GM18520 (cell line): Measurements from ENCODE around the gene APBA2.

Source experiments
- ATAC-seq: cut with Tn5 transposase; IDR thresholded peaks from one replicate; pipeline ENCODE4 v1.9.1; 2021; ENCODE audit not compliant: unreplicated experiment

Gene APBA2

DNA sequence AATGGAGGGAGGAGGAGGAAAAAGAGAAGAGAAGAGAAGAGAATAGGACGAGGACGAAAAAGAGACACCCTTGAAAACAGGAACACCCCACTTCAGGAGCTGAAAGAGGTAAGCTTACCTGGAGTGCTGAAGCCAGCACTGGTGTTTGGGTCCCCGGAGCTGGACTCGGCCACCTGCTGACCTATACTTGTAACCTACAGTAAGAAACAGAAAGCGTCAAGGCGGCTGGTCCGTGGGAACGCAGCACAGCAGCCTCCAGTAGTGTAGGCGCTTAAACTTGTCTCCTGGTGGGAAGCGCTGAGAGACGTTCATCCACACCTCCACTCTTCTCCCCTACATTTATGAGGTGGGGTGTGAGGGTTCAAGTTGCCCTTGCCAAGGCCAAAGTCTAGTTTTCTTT is 242.9 kb downstream of the APBA2 start:
- no peak for ATAC-seq

GRCh38 chr15:29129221-29129620 is 243.4 kb downstream of the APBA2 start:
- ATAC-seq = no peak

- no peak for ATAC-seq
Measured at GRCh38 chr15:29129926-29130325, 244.2 kb downstream of the APBA2 start.

GRCh38 chr15:29130476-29130875 is 244.7 kb downstream of the APBA2 start:
- ATAC-seq = no peak

DNA sequence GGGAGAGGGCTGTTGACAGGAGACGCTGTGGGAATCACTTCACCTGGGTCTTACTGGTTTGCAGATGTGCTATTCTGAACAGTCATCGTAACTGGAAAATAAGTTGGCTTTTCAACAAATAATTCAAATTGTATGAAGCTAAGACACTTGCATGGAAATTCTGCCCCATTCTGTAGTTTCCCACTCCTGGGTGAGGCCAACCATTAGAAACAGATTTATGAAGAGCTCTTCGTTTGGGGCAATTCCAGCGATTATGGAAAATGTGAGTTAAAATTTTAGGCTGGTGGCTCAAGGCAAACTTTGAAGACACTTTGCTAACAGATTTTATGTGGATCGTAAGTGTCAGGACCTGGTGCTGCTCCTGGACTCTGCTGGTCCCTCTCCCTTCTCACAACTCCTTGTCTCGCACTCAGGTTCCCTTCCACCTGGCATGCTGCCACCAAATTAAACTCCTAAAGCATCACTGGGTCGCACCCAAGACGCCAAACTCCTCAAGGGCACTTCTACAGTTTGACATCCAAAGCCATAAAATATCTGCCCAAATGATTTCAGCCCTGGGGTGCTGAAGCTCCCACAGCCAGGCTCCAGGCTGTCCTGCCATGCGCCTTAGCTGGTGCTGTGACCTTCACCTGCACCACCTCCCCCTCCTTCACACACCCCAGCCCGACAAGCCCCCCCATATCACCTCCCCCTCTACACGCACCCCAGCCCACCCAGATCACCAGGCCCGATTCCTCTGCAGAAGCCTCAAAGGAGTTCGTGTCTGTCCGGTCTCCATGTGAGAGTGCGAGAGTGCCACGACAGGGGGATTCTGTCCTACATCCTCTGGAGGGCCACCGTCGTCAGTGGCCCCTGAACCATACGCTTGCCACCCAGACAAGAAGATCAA is 245.4 kb downstream of the APBA2 start:
- no peak for ATAC-seq

- ATAC-seq = no peak
Measured at GRCh38 chr15:29131840-29132420, 246.2 kb downstream of the APBA2 start.

DNA sequence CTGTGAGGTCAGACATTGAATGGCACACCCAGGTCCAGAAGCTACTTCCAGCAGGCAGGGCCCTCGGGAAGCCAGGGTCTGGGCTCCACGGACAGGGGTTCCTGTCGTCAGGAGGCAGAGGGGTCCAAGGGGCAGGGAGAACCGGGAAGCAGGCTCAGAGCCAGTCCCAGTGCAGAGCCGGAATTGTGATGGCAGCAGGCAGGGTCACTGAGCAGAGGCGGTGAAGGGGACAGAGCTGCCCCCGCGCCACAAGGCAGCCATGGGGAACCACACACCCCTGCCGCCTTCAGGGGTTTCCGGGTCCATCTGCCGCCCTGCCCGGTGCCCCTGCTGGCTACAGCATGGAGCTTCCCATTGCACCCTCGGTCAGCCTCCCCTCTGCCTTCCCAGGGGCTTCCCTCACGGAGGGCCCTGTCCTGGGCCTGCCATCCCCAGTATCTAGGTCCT is 247.0 kb downstream of the APBA2 start:
- no peak for ATAC-seq

DNA sequence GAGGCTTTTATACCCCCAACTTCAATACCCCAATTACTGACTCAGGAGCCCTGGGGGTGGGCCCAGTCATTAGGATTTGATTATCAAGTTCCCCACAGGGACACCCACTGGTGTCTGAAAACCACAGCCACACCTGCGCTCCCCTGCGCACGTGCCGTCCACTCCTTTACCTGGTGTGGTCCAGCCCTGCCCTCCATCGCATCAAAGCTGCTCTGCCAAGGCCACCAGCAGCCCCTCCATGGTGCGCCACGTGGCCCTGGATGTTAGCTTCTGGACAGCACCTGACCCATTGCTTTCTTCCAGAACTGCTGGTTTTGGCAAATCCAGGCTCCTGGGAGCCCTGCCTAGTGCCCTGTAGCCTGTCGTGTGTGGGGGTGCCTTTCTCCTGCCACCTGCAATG is 247.5 kb downstream of the APBA2 start:
- ATAC-seq = no peak

GRCh38 chr15:29133791-29134190 is 248.0 kb downstream of the APBA2 start:
- no peak for ATAC-seq

DNA sequence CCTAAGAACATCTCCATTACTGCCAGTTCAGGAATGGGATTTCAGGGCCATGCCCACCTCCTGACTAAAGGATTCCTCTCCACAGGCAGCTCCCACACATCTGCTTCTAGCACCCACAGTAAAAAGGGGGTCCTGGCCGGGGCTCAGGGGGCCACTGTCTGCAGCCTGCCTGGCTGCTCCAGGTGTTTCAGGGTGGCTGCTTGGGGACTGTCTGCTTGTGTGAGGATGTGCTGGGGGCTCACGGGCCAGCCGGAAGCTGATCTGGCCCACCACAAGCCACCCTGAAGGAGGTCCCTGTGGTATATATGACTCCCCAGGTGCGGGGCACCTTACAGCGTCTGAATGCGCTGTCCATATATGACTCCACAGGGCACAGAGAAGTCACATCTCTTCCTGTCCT is 248.5 kb downstream of the APBA2 start:
- ATAC-seq = no peak

- ATAC-seq = no peak
Measured at GRCh38 chr15:29134641-29135308, 249.0 kb downstream of the APBA2 start.

- ATAC-seq = no peak
Measured at GRCh38 chr15:29135309-29135657, 249.5 kb downstream of the APBA2 start.

DNA sequence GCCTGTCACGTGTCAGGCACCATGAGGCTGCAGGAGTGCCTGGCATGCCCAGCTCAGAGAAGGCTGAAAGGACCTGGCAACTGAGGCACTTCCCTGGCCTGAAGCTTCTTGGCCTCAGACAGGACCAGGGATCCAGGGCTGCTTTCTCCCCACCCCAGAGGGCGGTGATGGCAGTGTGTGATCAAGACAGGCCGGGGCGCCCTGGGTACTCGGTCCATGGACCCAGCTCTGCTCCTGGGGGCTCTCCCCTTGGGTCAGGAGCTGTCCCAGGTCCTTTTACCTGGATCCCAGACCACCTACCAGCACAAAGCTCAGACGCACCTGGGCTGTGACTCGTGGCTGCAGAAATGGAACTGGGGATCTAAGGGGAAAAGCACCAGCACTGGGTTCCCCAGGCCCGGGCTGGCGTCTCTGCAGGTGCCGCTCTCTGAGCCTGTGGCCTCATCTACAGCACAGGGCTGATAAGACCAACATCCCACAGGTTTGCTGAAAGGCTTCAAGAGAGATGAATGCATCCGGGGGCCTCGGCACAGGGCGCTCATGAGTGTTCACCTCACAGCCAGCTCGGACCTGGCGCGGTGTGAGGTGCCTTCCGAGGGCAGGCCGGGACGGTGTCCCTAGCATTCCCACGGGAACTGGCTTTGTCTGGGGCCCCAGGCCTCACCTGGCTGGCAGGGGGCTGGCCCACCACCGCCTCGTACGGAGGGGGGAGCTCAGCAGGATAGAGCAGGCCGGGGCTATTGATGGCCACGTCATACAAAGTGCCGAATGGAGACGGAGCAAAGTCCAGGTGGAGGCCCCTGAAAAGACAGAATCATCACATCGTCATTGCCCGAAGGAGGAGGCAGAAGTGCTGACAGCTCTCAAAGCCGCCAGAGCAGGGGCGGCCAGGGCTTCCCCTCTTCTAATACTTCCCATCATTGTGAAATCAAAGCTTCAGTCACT is 250.2 kb downstream of the APBA2 start:
- ATAC-seq = no peak

DNA sequence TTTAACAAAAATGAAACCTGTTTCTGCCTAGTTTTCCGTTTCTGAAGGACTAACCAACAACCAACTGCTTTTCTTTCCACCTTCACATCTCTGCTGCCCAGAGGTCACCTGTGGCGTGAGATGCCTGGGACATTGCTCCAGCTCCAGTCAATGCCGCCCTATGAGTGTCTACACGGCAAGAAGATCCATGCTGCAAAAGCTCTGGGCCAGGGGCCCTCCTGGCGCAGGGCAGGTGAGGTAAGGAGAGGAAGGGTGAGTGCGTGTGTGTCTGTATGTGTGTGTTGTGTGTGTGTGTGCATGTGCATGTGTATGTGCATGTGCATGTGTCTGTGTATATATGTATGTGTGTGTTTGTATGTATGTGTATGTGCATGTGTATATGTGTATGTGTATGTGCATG is 252.5 kb downstream of the APBA2 start:
- ATAC-seq = no peak

GRCh38 chr15:29139072-29139471 is 253.3 kb downstream of the APBA2 start:
- ATAC-seq = no peak

- no peak for ATAC-seq
Measured at GRCh38 chr15:29139540-29140459, 254.0 kb downstream of the APBA2 start.

GRCh38 chr15:29140475-29141307 is 254.9 kb downstream of the APBA2 start:
- ATAC-seq = no peak

DNA sequence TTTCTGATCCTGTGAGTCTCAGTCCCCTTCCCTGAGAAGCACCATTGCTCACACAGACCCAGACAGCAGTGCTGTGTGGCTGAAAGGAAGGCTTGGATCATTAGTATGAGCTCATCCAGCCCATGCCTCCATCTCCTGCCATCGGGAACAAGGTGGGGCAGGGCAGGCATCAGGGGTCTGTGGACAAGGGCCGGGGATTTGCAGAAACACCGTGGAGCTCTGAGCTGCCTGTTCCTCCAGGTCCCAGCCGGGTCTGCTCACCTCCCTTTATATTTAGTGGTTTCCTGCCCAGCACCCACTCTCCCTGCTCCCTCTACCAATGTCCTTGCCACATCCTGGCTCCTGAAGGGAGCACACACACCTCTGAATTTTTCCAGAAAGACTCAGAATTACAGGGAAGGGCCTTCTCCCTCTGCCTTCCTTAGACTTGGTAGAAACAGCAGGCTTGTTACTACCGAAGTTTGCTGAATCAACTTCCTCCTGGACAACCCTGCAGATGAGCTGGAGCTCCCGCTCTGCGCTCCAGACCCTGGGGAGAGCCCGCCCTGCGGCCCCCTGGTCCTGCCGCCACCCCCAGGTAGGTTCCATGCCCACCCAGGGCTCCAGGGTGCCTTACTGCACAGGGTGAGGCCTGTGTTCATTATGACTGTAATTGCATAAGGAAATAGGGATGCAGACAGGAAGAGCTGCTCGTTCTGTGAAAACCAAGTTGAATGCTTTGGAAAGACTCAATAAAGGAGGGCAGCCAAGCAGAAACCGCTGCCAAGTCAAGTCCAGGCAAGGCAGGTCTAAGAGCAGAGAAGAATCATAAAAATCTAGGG is 255.7 kb downstream of the APBA2 start:
- no peak for ATAC-seq
